ENCODE data around the gene IL21.
"Not testable (repeated sequence)": the region's sequence is repeated elsewhere in the genome, so short reads cannot be mapped to it uniquely, and the experiment has no call there.

Gene IL21

GRCh38 chr4:122621016-122621507 lies at the start of gene IL21:
Gene IL21, minus strand, starts transcription at chr4:122621066. Its CDS starts 55 bp downstream, at chr4:122621011.
- DNase-seq, result no peak

- no peak for DNase-seq
These were observed 49.3 kb upstream of the IL21 start for GRCh38 chr4:122669911-122670738.

- DNase-seq, result no peak
These were observed 47.4 kb upstream of the IL21 start for GRCh38 chr4:122668241-122668640.

- DNase-seq, result no peak
These were observed 45.8 kb upstream of the IL21 start for GRCh38 chr4:122666527-122667245.

GRCh38 chr4:122665161-122665929 lies 44.5 kb upstream of the IL21 start:
- DNase-seq, result no peak

GRCh38 chr4:122663814-122664610 lies 43.1 kb upstream of the IL21 start:
- DNase-seq, result no peak

GRCh38 chr4:122663291-122663690 lies 42.4 kb upstream of the IL21 start:
- DNase-seq, result no peak

- no peak for DNase-seq
These were observed 41.8 kb upstream of the IL21 start for GRCh38 chr4:122662701-122663100.

GRCh38 chr4:122661176-122662160 lies 40.6 kb upstream of the IL21 start:
- no peak for DNase-seq

- DNase-seq, result no peak
These were observed 38.0 kb upstream of the IL21 start for GRCh38 chr4:122658818-122659295.

GRCh38 chr4:122658377-122658776 lies 37.5 kb upstream of the IL21 start:
- no peak for DNase-seq

GRCh38 chr4:122657553-122657952 lies 36.7 kb upstream of the IL21 start:
- DNase-seq, result no peak

- not testable (repeated sequence) for DNase-seq
These were observed 35.7 kb upstream of the IL21 start for GRCh38 chr4:122656583-122656982.

GRCh38 chr4:122652379-122652778 lies 31.5 kb upstream of the IL21 start:
- DNase-seq, result no peak

- no peak for DNase-seq
These were observed 29.3 kb upstream of the IL21 start for GRCh38 chr4:122650148-122650547.

GRCh38 chr4:122647656-122648055 lies 26.8 kb upstream of the IL21 start:
- DNase-seq, result no peak

GRCh38 chr4:122643257-122643656 lies 22.4 kb upstream of the IL21 start:
- no peak for DNase-seq

GRCh38 chr4:122639181-122639580 lies 18.3 kb upstream of the IL21 start:
- DNase-seq, result no peak

GRCh38 chr4:122636697-122637096 lies 15.8 kb upstream of the IL21 start:
- DNase-seq, result no peak

- no peak for DNase-seq
These were observed 14.3 kb upstream of the IL21 start for GRCh38 chr4:122635205-122635604.

- DNase-seq, result no peak
These were observed 12.3 kb upstream of the IL21 start for GRCh38 chr4:122633211-122633610.
